GM21786 (cell line): ENCODE data around the gene PHAX.
"Not testable (repeated sequence)": the region's sequence is repeated elsewhere in the genome, so short reads cannot be mapped to it uniquely, and the experiment has no call there.

ENCODE experiments used
- ATAC-seq: cut with Tn5 transposase; IDR thresholded peaks from one replicate; pipeline ENCODE4 v1.9.1; 2021; ENCODE audit not compliant: unreplicated experiment

The PHAX gene, protein sequence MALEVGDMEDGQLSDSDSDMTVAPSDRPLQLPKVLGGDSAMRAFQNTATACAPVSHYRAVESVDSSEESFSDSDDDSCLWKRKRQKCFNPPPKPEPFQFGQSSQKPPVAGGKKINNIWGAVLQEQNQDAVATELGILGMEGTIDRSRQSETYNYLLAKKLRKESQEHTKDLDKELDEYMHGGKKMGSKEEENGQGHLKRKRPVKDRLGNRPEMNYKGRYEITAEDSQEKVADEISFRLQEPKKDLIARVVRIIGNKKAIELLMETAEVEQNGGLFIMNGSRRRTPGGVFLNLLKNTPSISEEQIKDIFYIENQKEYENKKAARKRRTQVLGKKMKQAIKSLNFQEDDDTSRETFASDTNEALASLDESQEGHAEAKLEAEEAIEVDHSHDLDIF

DNA sequence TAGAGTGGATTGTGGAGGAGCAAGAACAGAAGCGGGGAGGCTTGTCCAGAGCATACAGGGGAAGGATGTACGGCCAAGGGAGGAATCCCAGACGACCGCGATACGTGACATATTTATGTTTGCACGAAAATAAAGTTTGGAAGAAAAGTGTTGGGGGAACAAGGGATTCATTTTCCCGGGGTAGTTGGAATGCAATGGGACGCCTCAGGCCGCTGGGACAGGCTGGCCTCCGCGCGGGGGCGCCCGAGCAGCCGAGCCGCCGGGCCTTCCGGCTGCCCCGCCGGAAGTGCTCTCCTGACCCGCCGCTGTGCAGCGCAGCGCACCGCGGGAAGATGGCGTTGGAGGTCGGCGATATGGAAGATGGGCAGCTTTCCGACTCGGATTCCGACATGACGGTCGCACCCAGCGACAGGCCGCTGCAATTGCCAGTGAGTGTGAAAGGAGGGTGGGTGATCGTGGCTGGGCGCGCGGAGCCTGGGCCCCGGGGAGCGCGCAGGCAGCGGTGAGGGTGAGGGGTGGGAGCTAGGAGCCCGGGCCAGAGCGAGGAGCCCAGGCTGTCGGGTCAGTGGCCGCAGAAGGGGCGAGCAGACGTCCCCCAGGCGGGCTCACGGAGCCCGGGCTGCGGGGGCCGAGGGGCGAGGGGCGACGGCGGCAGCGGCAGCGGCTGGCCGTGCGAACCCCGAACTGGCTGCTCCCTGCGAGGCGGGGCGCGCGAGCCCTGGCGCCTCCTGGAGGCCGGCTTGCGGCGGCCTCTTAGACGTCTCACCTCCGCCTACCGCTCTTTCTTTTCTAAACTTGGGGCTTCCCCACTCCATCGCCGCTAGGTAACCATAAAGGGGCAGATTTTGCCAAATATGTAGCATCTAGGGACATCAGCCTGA is at the start of gene PHAX:
PHAX (plus strand) TSS at position 317 of the 881 bp plus-strand sequence; CDS start at position 333, 16 bp downstream.
- ATAC-seq = peak; percentile 93

GRCh38 chr5:126552614-126553013 is 48.1 kb upstream of the PHAX start:
- no peak for ATAC-seq

DNA sequence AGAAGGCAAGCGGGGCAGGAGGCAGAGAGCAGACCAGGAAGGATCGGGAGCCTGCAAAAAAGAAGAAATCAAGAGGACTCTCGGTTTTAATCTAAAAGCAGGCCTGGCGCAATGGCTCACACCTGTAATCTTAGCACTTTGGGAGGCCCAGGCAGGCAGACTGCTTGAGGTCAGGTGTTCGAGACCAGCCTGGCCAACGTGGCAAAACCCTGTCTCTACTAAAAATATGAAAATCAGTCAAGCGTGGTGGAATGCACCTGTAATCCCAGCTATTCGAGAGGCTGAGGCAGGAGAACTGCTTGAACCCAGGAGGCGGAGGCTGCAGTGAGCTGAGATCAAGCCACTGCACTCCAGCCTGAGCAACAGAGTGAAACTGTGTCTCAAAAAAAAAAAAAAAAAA is 45.6 kb upstream of the PHAX start:
- not testable (repeated sequence) for ATAC-seq

- no peak for ATAC-seq
Measured at GRCh38 chr5:126561908-126562307, 38.8 kb upstream of the PHAX start.

- peak; percentile 94 for ATAC-seq
Measured at GRCh38 chr5:126562823-126563222, 37.9 kb upstream of the PHAX start.

- no peak for ATAC-seq
Measured at GRCh38 chr5:126568206-126568755, 32.5 kb upstream of the PHAX start.

DNA sequence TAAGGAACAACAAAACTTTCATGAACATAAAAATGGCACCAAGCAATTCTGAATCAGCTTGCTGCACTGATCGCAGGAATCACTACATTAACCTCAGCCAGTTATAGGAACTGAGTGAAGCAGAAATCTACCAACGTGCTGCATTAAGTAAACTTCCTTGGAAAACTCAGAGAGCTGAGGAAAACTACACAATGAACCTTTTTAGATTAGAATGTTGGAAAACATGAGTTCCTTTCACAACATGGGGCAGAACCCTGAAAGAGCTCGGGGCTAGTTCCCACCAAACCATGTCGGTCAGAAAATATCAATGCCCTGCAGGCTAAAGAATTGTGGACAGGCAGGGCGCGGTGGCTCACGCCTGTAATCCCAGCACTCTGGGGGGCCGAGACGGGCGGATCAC is 25.1 kb upstream of the PHAX start:
- no peak for ATAC-seq

DNA sequence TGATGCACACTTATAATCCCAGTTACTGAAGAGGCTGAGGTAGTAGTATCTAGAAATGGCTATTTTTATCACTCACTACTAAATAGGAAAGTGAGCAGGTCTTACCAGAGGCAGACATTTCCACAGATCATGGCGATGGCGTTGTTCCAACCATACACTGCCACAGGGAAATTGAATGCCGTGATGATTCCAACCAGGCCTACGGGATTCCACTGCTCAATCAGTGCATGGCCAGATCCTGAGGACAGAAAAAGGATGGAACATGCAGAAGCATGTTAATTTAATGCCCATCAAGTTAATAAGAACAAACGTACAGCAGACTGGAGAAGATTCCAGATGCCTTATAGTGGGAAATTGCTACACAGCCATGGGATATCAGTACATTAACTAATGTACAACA is 23.8 kb upstream of the PHAX start:
- no peak for ATAC-seq

GRCh38 chr5:126577415-126577814 is 23.3 kb upstream of the PHAX start:
- ATAC-seq = no peak

- no peak for ATAC-seq
Measured at GRCh38 chr5:126579716-126580115, 21.0 kb upstream of the PHAX start.

DNA sequence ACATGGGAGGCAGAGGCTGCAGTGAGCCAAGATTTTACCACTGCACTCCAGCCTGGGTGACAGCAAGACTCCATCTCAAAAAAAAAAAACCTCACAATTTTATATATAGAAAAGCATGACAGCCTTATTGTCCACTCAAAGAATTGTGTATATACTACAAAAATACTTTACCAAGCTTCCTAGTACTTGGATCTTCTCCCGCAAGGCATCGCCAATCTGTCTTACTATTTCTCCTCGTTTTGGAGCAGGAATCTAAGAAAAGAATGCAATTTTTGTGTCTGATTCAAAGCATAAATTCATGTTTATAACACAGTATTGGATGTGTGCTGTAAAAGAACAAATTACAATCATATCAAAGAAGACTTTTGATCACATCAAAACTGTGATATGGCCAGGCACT is 17.0 kb upstream of the PHAX start:
- no peak for ATAC-seq

GRCh38 chr5:126587551-126588390 is 13.0 kb upstream of the PHAX start:
- ATAC-seq = no peak

GRCh38 chr5:126589536-126590297 is 11.0 kb upstream of the PHAX start:
- no peak for ATAC-seq

GRCh38 chr5:126591549-126591948 is 9.2 kb upstream of the PHAX start:
- ATAC-seq = no peak

- ATAC-seq = peak; percentile 87
Measured at GRCh38 chr5:126594748-126595485, 5.8 kb upstream of the PHAX start, which contains the start of gene ALDH7A1. ALDH7A1 (minus strand) TSS chr5:126595219; CDS start chr5:126595198, 21 bp downstream.

- peak; percentile 14 for ATAC-seq
Measured at GRCh38 chr5:126595486-126596083, 5.2 kb upstream of the PHAX start.

DNA sequence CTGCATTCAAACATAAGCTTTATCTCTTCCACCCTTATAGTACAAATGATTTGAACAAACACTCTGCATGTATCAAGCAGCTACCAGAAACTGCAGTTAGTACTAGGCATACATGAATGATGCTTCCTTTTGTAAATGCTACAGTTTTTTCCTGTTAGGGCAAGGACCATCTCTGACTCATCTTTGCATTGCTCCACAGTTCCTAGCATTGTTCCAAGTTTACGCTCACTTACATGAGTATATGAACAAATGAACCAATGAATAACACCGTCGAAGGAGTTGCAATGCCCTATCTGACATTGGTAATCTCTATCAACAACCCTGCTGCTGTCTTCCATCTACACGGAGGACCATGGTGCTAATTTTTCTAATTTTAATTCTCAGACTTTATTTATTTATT is 3.6 kb upstream of the PHAX start:
- ATAC-seq = no peak

DNA sequence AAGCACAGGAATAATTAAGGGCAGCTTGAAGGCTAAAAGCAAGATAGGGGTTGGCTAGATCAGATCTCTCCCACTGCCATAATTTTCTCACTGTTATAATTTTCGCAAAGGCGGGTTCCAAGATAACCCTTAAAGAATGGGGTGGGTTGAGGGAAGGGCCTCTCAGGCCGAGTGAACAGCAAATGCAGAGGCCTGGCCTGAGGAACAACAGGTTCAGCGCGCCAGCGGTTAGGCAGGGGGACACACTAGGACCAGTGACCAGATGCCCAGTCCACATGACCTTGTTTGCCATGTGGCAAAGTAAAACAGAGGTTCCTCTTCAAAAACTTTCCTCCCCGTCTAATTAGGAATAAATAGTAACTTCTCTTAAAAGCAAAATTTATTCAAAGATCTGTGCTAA is 1.2 kb upstream of the PHAX start:
- no peak for ATAC-seq
